OCI-LY3 (cell line): ENCODE results near the gene ANKEF1.

ENCODE experiments used
- EZH2phosphoT487 ChIP-seq: fragments of 200-600 bp; shearing (Covaris generic); IDR thresholded peaks from 2 replicates; pipeline ENCODE4 v1.6.1; 2018; ENCODE audit warnings: antibody characterized with exemption, mixed run types, low read depth
- TF ChIP-seq, protein P1 (sequence below): fragments of 200-600, 300-600 bp; sonication (generic); IDR thresholded peaks from 2 replicates; pipeline ENCODE4 v1.5.1; 2014; ENCODE audit warnings: antibody characterized with exemption, low read length, low read depth

- TF ChIP-seq, protein P1, sequence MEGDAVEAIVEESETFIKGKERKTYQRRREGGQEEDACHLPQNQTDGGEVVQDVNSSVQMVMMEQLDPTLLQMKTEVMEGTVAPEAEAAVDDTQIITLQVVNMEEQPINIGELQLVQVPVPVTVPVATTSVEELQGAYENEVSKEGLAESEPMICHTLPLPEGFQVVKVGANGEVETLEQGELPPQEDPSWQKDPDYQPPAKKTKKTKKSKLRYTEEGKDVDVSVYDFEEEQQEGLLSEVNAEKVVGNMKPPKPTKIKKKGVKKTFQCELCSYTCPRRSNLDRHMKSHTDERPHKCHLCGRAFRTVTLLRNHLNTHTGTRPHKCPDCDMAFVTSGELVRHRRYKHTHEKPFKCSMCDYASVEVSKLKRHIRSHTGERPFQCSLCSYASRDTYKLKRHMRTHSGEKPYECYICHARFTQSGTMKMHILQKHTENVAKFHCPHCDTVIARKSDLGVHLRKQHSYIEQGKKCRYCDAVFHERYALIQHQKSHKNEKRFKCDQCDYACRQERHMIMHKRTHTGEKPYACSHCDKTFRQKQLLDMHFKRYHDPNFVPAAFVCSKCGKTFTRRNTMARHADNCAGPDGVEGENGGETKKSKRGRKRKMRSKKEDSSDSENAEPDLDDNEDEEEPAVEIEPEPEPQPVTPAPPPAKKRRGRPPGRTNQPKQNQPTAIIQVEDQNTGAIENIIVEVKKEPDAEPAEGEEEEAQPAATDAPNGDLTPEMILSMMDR, result no peak
- no peak for TF ChIP-seq EZH2phosphoT487
These were observed 40.1 kb upstream of the ANKEF1 start for GRCh38 chr20:9994676-9995075.
